Right lobe of liver (tissue), 6 donors: Measurements from ENCODE around the gene TEX10. TPM values are rescaled to one million over a fixed set of nuclear protein-coding genes. Genes with fewer than 3 reads are reported as not detected.
A peak's percentile ranks its signal among the peaks of the same experiment; 100 is the strongest.

Experiments
- ATAC-seq, 4 donors: fragments of 200-7000 bp; cut with Tn5 transposase; one replicate each; pipeline ENCODE4 v1.9.1; 2020; ENCODE audit warnings: mild to moderate bottlenecking in 4 of 4, moderate library complexity in 4 of 4
- DNase-seq, 3 donors: peaks; one replicate each; pipeline ENCODE4 v3.0.0-alpha.2; 2020
- H3K27ac ChIP-seq, 3 donors: fragments of 200-600 bp; one replicate each; pipeline ENCODE4 v1.8.0; 2022
- H3K27me3 ChIP-seq, 2 donors: fragments of 200-600 bp; one replicate each; pipeline ENCODE4 v1.8.0; 2022
- H3K36me3 ChIP-seq, 4 donors: fragments of 200-600 bp; sonication (generic) in 1 of 4; one replicate each; pipeline versions ENCODE4 v1.5.1 to v1.8.0; 2017 to 2022; ENCODE audit warnings: control low read depth in 1 of 4
- H3K4me1 ChIP-seq, 4 donors: fragments of 200-600 bp; sonication (generic) in 1 of 4; one replicate each; pipeline versions ENCODE4 v1.5.1 to v1.8.0; 2017 to 2022; ENCODE audit warnings: control low read depth in 1 of 4
- H3K4me3 ChIP-seq, 3 donors: fragments of 200-600 bp; one replicate each; pipeline ENCODE4 v1.8.0; 2022
- H3K9me3 ChIP-seq, 4 donors: fragments of 200-600 bp; sonication (generic) in 1 of 4; one replicate each; pipeline versions ENCODE4 v1.5.1 to v1.8.0; 2017 to 2022; ENCODE audit warnings: control low read depth in 1 of 4
- CTCF ChIP-seq, 4 donors: fragments of 200-600 bp in 3 of 4; fragments of 450-650 bp in 1 of 4; IDR thresholded peaks; one replicate each; pipeline versions ENCODE4 v1.5.1 to v1.8.0; 2016 to 2022; ENCODE audit warnings: antibody characterized with exemption in 4 of 4, mild to moderate bottlenecking in 2 of 4
- POLR2A ChIP-seq: fragments of 450-650 bp; IDR thresholded peaks from one replicate; pipeline ENCODE4 v1.6.1; 2017; ENCODE audit warnings: antibody characterized with exemption, mild to moderate bottlenecking
- WGBS: methylation state at CpG from one replicate; pipeline ENCODE4 v1.1.6; 2018; ENCODE audit warnings: low coverage, low lambda C conversion rate; ENCODE audit not compliant: insufficient coverage; ENCODE audit errors: missing lambda C conversion rate; 5-methylcytosine and 5-hydroxymethylcytosine counted together
- intact Hi-C, 2 donors: fragments of 100-400 bp; cut with DNase I; formaldehyde crosslinking; loops; one replicate each; pipeline versions ENCODE4 v1.11.2 to v1.14.1; 2022
- total RNA-seq, 6 experiments: library from RNA; depleted of rRNA in 2 of 6; stranded (reverse); fragments of >200 nt in 2 of 6; fragmentation: NEBNext Ultra II Directional in 3 of 6; extraction: Animal tissue kit (Norgen Biotek cat#: 25700) in 3 of 6; gene quantifications; one replicate each; pipeline versions ENCODE4 v1.1.0 to v1.2.4, GENCODE V29; 2016 to 2023
- donor health status: DM: no; HTN: yes; CAD: no.
- donor health status: DM: no; HTN: no; CAD: no.
- donor health status: DM: no; HTN: no; CAD: no.
- donor health status: DM: no; HTN: yes; CAD: no.
- donor health status: DM: no; HTN: yes; CAD: no.

Gene TEX10
- total RNA-seq, 6 experiments from 2014 or later, result 2.5 to 6.4 (median 5.0) TPM

- peaks cover 0 to 23% (median 10%) of the 10 kb centered on the region in 4 donors for H3K36me3 ChIP-seq
- H3K9me3 ChIP-seq, result no peaks in the 10 kb centered on the region
- DNase-seq (no peak), ATAC-seq (no peak)
- no peak overlapping the region for H3K4me3 ChIP-seq
- H3K27me3 ChIP-seq, result no peaks in the 10 kb centered on the region
- TF ChIP-seq CTCF (IDR thresholded peaks at IDR 0.05) (no peak), POLR2A (no peak)
- H3K27ac ChIP-seq, result no peak overlapping the region
- intact Hi-C loops, result no loop called here
- peaks cover 0 to 35% (median 6%) of the 10 kb centered on the region in 4 donors for H3K4me1 ChIP-seq
- WGBS, result 95% methylated on average over 3 of the region's 3 CpGs
These were observed 54.4 kb downstream of the TEX10 start for GRCh38 chr9:100298378-100298777.

GRCh38 chr9:100296407-100296806 is 56.3 kb downstream of the TEX10 start:
- no peak for TF ChIP-seq POLR2A
- TF ChIP-seq CTCF (IDR thresholded peaks at IDR 0.05), result no peak
- DNase-seq, result no peak
- intact Hi-C loops, result no loop called here
- no peaks in the 10 kb centered on the region for H3K27me3 ChIP-seq
- ATAC-seq, result peak; percentile 42 to 54 (median 47)
- no peak overlapping the region for H3K27ac ChIP-seq
- no peaks in the 10 kb centered on the region for H3K9me3 ChIP-seq
- peaks cover 0 to 35% (median 6%) of the 10 kb centered on the region in 4 donors for H3K4me1 ChIP-seq
- peaks cover 0 to 26% (median 12%) of the 10 kb centered on the region in 4 donors for H3K36me3 ChIP-seq
- WGBS, result 65% methylated on average over 4 of the region's 4 CpGs
- no peak overlapping the region for H3K4me3 ChIP-seq

- Histone ChIP-seq H3K27ac (peak overlapping the region in 1 of 3 donors; percentile 50), H3K4me1 (peaks cover 0 to 35% (median 6%) of the 10 kb centered on the region in 4 donors), H3K4me3 (peak overlapping the region in 1 of 3 donors; percentile 30), H3K36me3 (peaks cover 0 to 16% (median 9%) of the 10 kb centered on the region in 4 donors), H3K9me3 (no peaks in the 10 kb centered on the region), H3K27me3 (no peaks in the 10 kb centered on the region)
- no peak for TF ChIP-seq CTCF (IDR thresholded peaks at IDR 0.05)
- no peak for TF ChIP-seq POLR2A
- intact Hi-C loops, result no loop called here
- 20% methylated on average over 2 of the region's 2 CpGs for WGBS
- ATAC-seq (peak; percentile 71 to 87 (median 77)), DNase-seq (peak in 2 of 3 donors; percentile 21 to 52)
These were observed 57.5 kb downstream of the TEX10 start for GRCh38 chr9:100295240-100295639.

GRCh38 chr9:100294806-100295205 is 57.9 kb downstream of the TEX10 start:
- Histone ChIP-seq H3K27ac (peak overlapping the region in 1 of 3 donors; percentile 50), H3K36me3 (peaks cover 0 to 16% (median 7%) of the 10 kb centered on the region in 4 donors), H3K27me3 (no peaks in the 10 kb centered on the region), H3K4me3 (peak overlapping the region in 1 of 3 donors; percentile 30), H3K9me3 (no peaks in the 10 kb centered on the region), H3K4me1 (peaks cover 0 to 35% (median 6%) of the 10 kb centered on the region in 4 donors)
- ATAC-seq, result peak in 3 of 4 donors; percentile 12 to 67 (median 45)
- TF ChIP-seq POLR2A (no peak), CTCF (IDR thresholded peaks at IDR 0.05) (no peak)
- intact Hi-C loops, result no loop called here
- peak in 2 of 3 donors; percentile 36 to 60 for DNase-seq
- 43% methylated on average over 5 of the region's 6 CpGs for WGBS
